OCI-LY1 (cell line): Measurements from ENCODE around the gene UPB1.
A peak's percentile ranks its signal among the peaks of the same experiment; 100 is the strongest.

Source experiments
- H2AFZ ChIP-seq: fragments of 200-600 bp; sonication (generic), shearing (Covaris generic); 2 replicates; pipeline ENCODE4 v1.6.0; 2014; ENCODE audit warnings: antibody characterized with exemption, mild to moderate bottlenecking, low read length
- H3F3A ChIP-seq: fragments of 200-600 bp; sonication (generic), shearing (Covaris generic); 2 replicates; pipeline ENCODE4 v1.6.0; 2014; ENCODE audit warnings: mild to moderate bottlenecking, antibody characterized with exemption, low read length, moderate library complexity; ENCODE audit not compliant: insufficient read depth
- H3K27ac ChIP-seq: fragments of 200-600 bp; sonication (generic); 2 replicates; pipeline ENCODE4 v1.5.1; 2014; ENCODE audit warnings: low read length, mixed run types, mild to moderate bottlenecking, low read depth; ENCODE audit not compliant: poor library complexity, severe bottlenecking
- H3K27me3 ChIP-seq: fragments of 200-600 bp; sonication (generic); 2 replicates; pipeline ENCODE4 v1.6.0; 2014; ENCODE audit warnings: antibody characterized with exemption, mild to moderate bottlenecking, low read length, moderate library complexity; ENCODE audit not compliant: insufficient read depth
- H3K36me3 ChIP-seq: fragments of 200-600 bp; sonication (generic); 2 replicates; pipeline ENCODE4 v1.6.1; 2014; ENCODE audit warnings: mild to moderate bottlenecking, antibody characterized with exemption, low read length, moderate library complexity, mixed read lengths; ENCODE audit not compliant: insufficient read depth
- H3K4me1 ChIP-seq: fragments of 200-600 bp; sonication (generic); 2 replicates; pipeline ENCODE4 v1.5.1; 2014; ENCODE audit warnings: mild to moderate bottlenecking, low read length, moderate library complexity; ENCODE audit not compliant: insufficient read depth, severe bottlenecking
- H3K4me2 ChIP-seq: fragments of 200-600 bp; sonication (generic), shearing (Covaris generic); 2 replicates; pipeline ENCODE4 v1.6.1; 2014; ENCODE audit warnings: low read length
- H3K4me3 ChIP-seq: fragments of 200-600 bp; sonication (generic); 2 replicates; pipeline ENCODE4 v1.5.1; 2014; ENCODE audit warnings: low read length, low read depth, mild to moderate bottlenecking, mixed read lengths; ENCODE audit not compliant: poor library complexity, severe bottlenecking
- H3K79me2 ChIP-seq: fragments of 200-600 bp; shearing (Covaris generic); 2 replicates; pipeline ENCODE4 v1.6.1; 2016; ENCODE audit warnings: mixed run types, low read length, mixed read lengths; ENCODE audit not compliant: insufficient read depth
- H3K9ac ChIP-seq: fragments of 200-600 bp; sonication (generic), shearing (Covaris generic); 2 replicates; pipeline ENCODE4 v1.6.1; 2014; ENCODE audit warnings: mild to moderate bottlenecking, low read length, mixed read lengths
- H3K9me2 ChIP-seq: fragments of 200-600 bp; sonication (generic), shearing (Covaris generic); 2 replicates; pipeline ENCODE4 v1.6.1; 2014; ENCODE audit warnings: low read depth, mild to moderate bottlenecking, low read length, mixed read lengths
- H3K9me3 ChIP-seq: fragments of 200-600 bp; shearing (Covaris generic); 2 replicates; pipeline ENCODE4 v1.6.1; 2014; ENCODE audit warnings: low read length, mixed read lengths
- H4K20me1 ChIP-seq: fragments of 200-600 bp; sonication (generic), shearing (Covaris generic); 2 replicates; pipeline ENCODE4 v1.6.0; 2016; ENCODE audit warnings: mild to moderate bottlenecking, low read length; ENCODE audit not compliant: insufficient read depth
- CTCF ChIP-seq: fragments of 200-600 bp; sonication (generic), shearing (Covaris generic); IDR thresholded peaks from 2 replicates; pipeline ENCODE4 v1.5.1; 2017; ENCODE audit warnings: mild to moderate bottlenecking, antibody characterized with exemption, low read length, moderate library complexity, mixed read lengths
- EZH2 ChIP-seq: fragments of 200-600 bp; sonication (generic), shearing (Covaris generic); IDR thresholded peaks from 2 replicates; pipeline ENCODE4 v1.8.0; 2017; ENCODE audit warnings: borderline replicate concordance, mixed run types, mild to moderate bottlenecking, antibody characterized with exemption, low read length, moderate library complexity, mixed read lengths

The UPB1 gene

GRCh38 chr22:24497841-24498258 lies 2.7 kb downstream of the UPB1 start:
- H3K9ac ChIP-seq, result no peak overlapping the region
- H3F3A ChIP-seq, result no peaks in the 10 kb centered on the region

GRCh38 chr22:24498824-24499223 lies 3.7 kb downstream of the UPB1 start:
- Histone ChIP-seq H4K20me1 (no peaks in the 10 kb centered on the region), H3K4me1 (peaks cover 41% of the 10 kb centered on the region), H3K9ac (no peak overlapping the region), H3K4me3 (no peak overlapping the region), H3K36me3 (no peaks in the 10 kb centered on the region), H3K79me2 (no peaks in the 10 kb centered on the region), H3F3A (no peaks in the 10 kb centered on the region), H3K27ac (no peak overlapping the region), H2AFZ (no peak overlapping the region), H3K9me2 (no peaks in the 10 kb centered on the region), H3K9me3 (no peaks in the 10 kb centered on the region), H3K4me2 (no peak overlapping the region), H3K27me3 (no peaks in the 10 kb centered on the region)
- TF ChIP-seq CTCF (no peak), EZH2 (no peak)

More at GRCh38 chr22:24497841-24498258, 2.7 kb downstream of the UPB1 start:
- Histone ChIP-seq H3K79me2 (no peaks in the 10 kb centered on the region), H2AFZ (no peak overlapping the region), H3K27ac (no peak overlapping the region), H3K4me3 (no peak overlapping the region), H4K20me1 (no peaks in the 10 kb centered on the region), H3K9me2 (no peaks in the 10 kb centered on the region), H3K36me3 (no peaks in the 10 kb centered on the region), H3K4me2 (no peak overlapping the region), H3K4me1 (peaks cover 37% of the 10 kb centered on the region), H3K27me3 (no peaks in the 10 kb centered on the region), H3K9me3 (no peaks in the 10 kb centered on the region)
- no peak for TF ChIP-seq EZH2
- no peak for TF ChIP-seq CTCF

GRCh38 chr22:24499706-24500276 lies 4.7 kb downstream of the UPB1 start:
- no peaks in the 10 kb centered on the region for H4K20me1 ChIP-seq
- TF ChIP-seq CTCF (no peak), EZH2 (no peak)
- peak overlapping the region; percentile 1 for H3K27ac ChIP-seq
- H3K36me3 ChIP-seq, result no peaks in the 10 kb centered on the region
- no peak overlapping the region for H3K4me2 ChIP-seq
- no peak overlapping the region for H2AFZ ChIP-seq
- H3K9me2 ChIP-seq, result no peaks in the 10 kb centered on the region
- no peaks in the 10 kb centered on the region for H3F3A ChIP-seq
- no peak overlapping the region for H3K4me3 ChIP-seq
- H3K79me2 ChIP-seq, result no peaks in the 10 kb centered on the region
- peaks cover 41% of the 10 kb centered on the region for H3K4me1 ChIP-seq
- H3K9ac ChIP-seq, result no peak overlapping the region
- no peaks in the 10 kb centered on the region for H3K27me3 ChIP-seq
- H3K9me3 ChIP-seq, result no peaks in the 10 kb centered on the region
